Stimulated activated CD8-positive, alpha-beta memory T cell treated with anti-CD3 and anti-CD28 coated beads, Interleukin-15, amount 100 ng/mL, for 48 hours (primary cell): Measurements from ENCODE around the gene SCNN1G.

Source experiments
- DNase-seq, 2 donors: peaks; one replicate each; pipeline ENCODE4 v3.0.0-alpha.2; 2020; ENCODE audit warnings: low read depth in 2 of 2

SCNN1G gene

GRCh38 chr16:23196539-23196938 lies 14.0 kb downstream of the SCNN1G start:
- no peak for DNase-seq

- no peak for DNase-seq
These were observed 19.6 kb downstream of the SCNN1G start for GRCh38 chr16:23202166-23202565.

GRCh38 chr16:23206986-23207385 lies 24.4 kb downstream of the SCNN1G start:
- no peak for DNase-seq

- DNase-seq: no peak
These were observed 24.9 kb downstream of the SCNN1G start for GRCh38 chr16:23207485-23207884.

GRCh38 chr16:23209606-23210005 lies 27.1 kb downstream of the SCNN1G start:
- no peak for DNase-seq

- no peak for DNase-seq
These were observed 31.3 kb downstream of the SCNN1G start for GRCh38 chr16:23213831-23214230.

GRCh38 chr16:23214796-23215195 lies 32.3 kb downstream of the SCNN1G start:
- no peak for DNase-seq

GRCh38 chr16:23215435-23215834 lies 32.9 kb downstream of the SCNN1G start:
- DNase-seq: no peak

- no peak for DNase-seq
These were observed 34.2 kb downstream of the SCNN1G start for GRCh38 chr16:23216658-23217246.

- DNase-seq: no peak
These were observed 35.1 kb downstream of the SCNN1G start for GRCh38 chr16:23217646-23218045.

- DNase-seq: no peak
These were observed 40.4 kb downstream of the SCNN1G start for GRCh38 chr16:23222929-23223328.

- DNase-seq: no peak
These were observed 40.8 kb downstream of the SCNN1G start for GRCh38 chr16:23223368-23223767.

GRCh38 chr16:23225109-23225508 lies 42.6 kb downstream of the SCNN1G start:
- DNase-seq: no peak

- DNase-seq: no peak
These were observed 43.1 kb downstream of the SCNN1G start for GRCh38 chr16:23225634-23226033.

- no peak for DNase-seq
These were observed 45.0 kb downstream of the SCNN1G start for GRCh38 chr16:23227529-23227928.

- no peak for DNase-seq
These were observed 47.2 kb downstream of the SCNN1G start for GRCh38 chr16:23229714-23230113.

- DNase-seq: no peak
These were observed 50.3 kb downstream of the SCNN1G start for GRCh38 chr16:23232806-23233205.

GRCh38 chr16:23235176-23235575 lies 52.6 kb downstream of the SCNN1G start:
- DNase-seq: no peak

- DNase-seq: no peak
These were observed 54.4 kb downstream of the SCNN1G start for GRCh38 chr16:23236983-23237382.

GRCh38 chr16:23240994-23241393 lies 58.4 kb downstream of the SCNN1G start:
- DNase-seq: no peak

- DNase-seq: no peak
These were observed 61.6 kb downstream of the SCNN1G start for GRCh38 chr16:23244122-23244521.

GRCh38 chr16:23245268-23245667 lies 62.7 kb downstream of the SCNN1G start:
- DNase-seq: no peak

- no peak for DNase-seq
These were observed 66.0 kb downstream of the SCNN1G start for GRCh38 chr16:23248261-23249194.
